Skeletal muscle tissue (tissue), 4 donors: ENCODE results near the gene TTC27. TPM values are rescaled to one million over a fixed set of nuclear protein-coding genes. Genes with fewer than 3 reads are reported as not detected.

ENCODE experiments used
- H3K27ac ChIP-seq: one replicate; pipeline ENCODE4 v1.7.0; 2013; ENCODE audit warnings: mild to moderate bottlenecking, low read depth, low read length, inconsistent platforms
- H3K27me3 ChIP-seq, 3 donors: one replicate each; pipeline ENCODE4 v1.7.0; 2013; ENCODE audit warnings: low read length in 3 of 3; ENCODE audit not compliant: control insufficient read depth in 3 of 3, insufficient read depth in 3 of 3
- H3K36me3 ChIP-seq, 3 donors: one replicate each; pipeline ENCODE4 v1.7.0; 2013; ENCODE audit warnings: low read length in 3 of 3; ENCODE audit not compliant: control insufficient read depth in 3 of 3, insufficient read depth in 3 of 3
- H3K4me1 ChIP-seq, 3 donors: one replicate each; pipeline ENCODE4 v1.7.0; 2013; ENCODE audit warnings: low read length in 3 of 3, mild to moderate bottlenecking in 3 of 3; ENCODE audit not compliant: control insufficient read depth in 3 of 3, insufficient read depth in 3 of 3
- H3K4me3 ChIP-seq, 3 donors: one replicate each; pipeline ENCODE4 v1.7.0; 2013; ENCODE audit warnings: low read length in 3 of 3
- H3K9ac ChIP-seq, 3 donors: one replicate each; pipeline ENCODE4 v1.7.0; 2013; ENCODE audit warnings: low read length in 3 of 3, mild to moderate bottlenecking in 3 of 3, moderate library complexity in 2 of 3, low read depth in 1 of 3
- H3K9me3 ChIP-seq, 3 donors: one replicate each; pipeline ENCODE4 v1.7.0; 2013; ENCODE audit warnings: low read length in 3 of 3; ENCODE audit not compliant: control insufficient read depth in 3 of 3
- total RNA-seq: library from RNA; depleted of rRNA; stranded (reverse); fragments of >200 nt; gene quantifications from one replicate; pipeline ENCODE4 v1.2.3, GENCODE V29; 2014
- donor health status: Osteomylitis.

Gene TTC27
- total RNA-seq, 1 donor from 2014 or later, result 23.5 TPM

- peaks cover 8 to 11% (median 11%) of the 10 kb centered on the region in 3 donors for H3K4me1 ChIP-seq
- H3K27me3 ChIP-seq, result no peaks in the 10 kb centered on the region
- H3K36me3 ChIP-seq, result no peaks in the 10 kb centered on the region
- no peaks in the 10 kb centered on the region for H3K9me3 ChIP-seq
- no peak overlapping the region for H3K27ac ChIP-seq
- no peak overlapping the region for H3K4me3 ChIP-seq
- H3K9ac ChIP-seq, result no peak overlapping the region
These were observed 159.4 kb downstream of the TTC27 start for GRCh38 chr2:32787207-32787606.

- Histone ChIP-seq H3K9ac (no peak overlapping the region), H3K27me3 (no peaks in the 10 kb centered on the region), H3K4me1 (peaks cover 7 to 9% (median 8%) of the 10 kb centered on the region in 3 donors), H3K4me3 (no peak overlapping the region), H3K9me3 (no peaks in the 10 kb centered on the region), H3K27ac (no peak overlapping the region), H3K36me3 (no peaks in the 10 kb centered on the region)
These were observed 160.3 kb downstream of the TTC27 start for GRCh38 chr2:32788114-32788513.

DNA sequence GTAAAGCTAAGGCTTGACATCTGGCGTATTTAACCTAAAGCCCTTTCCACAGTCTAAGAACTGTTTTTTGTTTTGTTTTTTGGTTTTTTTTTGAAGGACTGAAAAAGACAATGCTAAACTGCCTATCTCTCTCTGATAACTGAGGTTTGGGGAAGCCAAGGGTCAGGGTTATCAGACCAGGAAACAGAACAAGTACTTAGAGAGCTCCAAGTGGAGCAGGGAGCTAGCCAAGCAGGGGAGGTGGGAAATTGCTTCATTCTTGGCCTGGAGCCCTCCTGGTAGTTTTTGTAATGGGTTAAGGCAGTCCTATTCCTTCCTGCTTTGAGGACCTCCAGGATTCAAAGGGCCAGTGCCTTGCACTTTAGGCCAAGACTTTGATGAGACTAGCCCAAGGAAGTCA lies 164.6 kb downstream of the TTC27 start:
- H3K27me3 ChIP-seq, result no peaks in the 10 kb centered on the region
- peaks cover 0 to 6% (median 3%) of the 10 kb centered on the region in 3 donors for H3K4me1 ChIP-seq
- H3K36me3 ChIP-seq, result no peaks in the 10 kb centered on the region
- H3K27ac ChIP-seq, result no peak overlapping the region
- H3K9ac ChIP-seq, result no peak overlapping the region
- H3K4me3 ChIP-seq, result no peak overlapping the region
- H3K9me3 ChIP-seq, result no peaks in the 10 kb centered on the region

DNA sequence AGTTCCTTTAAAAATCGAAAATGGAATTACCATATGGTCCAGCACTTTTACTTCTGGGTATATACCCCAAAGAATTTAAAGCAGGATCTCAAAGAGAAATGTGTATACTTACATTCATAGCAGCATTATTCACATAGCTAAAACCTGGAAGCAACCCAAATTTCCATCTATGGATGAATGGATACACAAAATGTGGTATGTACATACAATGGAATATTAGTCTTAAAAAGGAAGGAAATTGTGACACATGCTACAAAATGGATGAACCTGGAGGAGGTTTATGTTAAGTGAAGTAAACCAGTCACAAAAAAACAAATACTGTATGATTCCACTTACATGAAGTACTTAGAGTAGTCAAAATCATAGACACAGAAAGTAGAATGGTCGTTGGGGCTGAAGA lies 171.0 kb downstream of the TTC27 start:
- Histone ChIP-seq H3K4me1 (no peaks in the 10 kb centered on the region), H3K4me3 (no peak overlapping the region), H3K9ac (no peak overlapping the region), H3K27me3 (no peaks in the 10 kb centered on the region), H3K9me3 (no peaks in the 10 kb centered on the region), H3K27ac (no peak overlapping the region), H3K36me3 (no peaks in the 10 kb centered on the region)

- H3K36me3 ChIP-seq, result no peaks in the 10 kb centered on the region
- H3K9ac ChIP-seq, result no peak overlapping the region
- no peaks in the 10 kb centered on the region for H3K27me3 ChIP-seq
These were observed 173.9 kb downstream of the TTC27 start for GRCh38 chr2:32801741-32802140.

GRCh38 chr2:32802877-32803276 lies 175.0 kb downstream of the TTC27 start:
- no peaks in the 10 kb centered on the region for H3K9me3 ChIP-seq
- no peaks in the 10 kb centered on the region for H3K27me3 ChIP-seq
- H3K36me3 ChIP-seq, result no peaks in the 10 kb centered on the region
- H3K9ac ChIP-seq, result no peak overlapping the region
- no peaks in the 10 kb centered on the region for H3K4me1 ChIP-seq
- no peak overlapping the region for H3K27ac ChIP-seq
- H3K4me3 ChIP-seq, result no peak overlapping the region

More at GRCh38 chr2:32801741-32802140, 173.9 kb downstream of the TTC27 start:
- H3K9me3 ChIP-seq, result no peaks in the 10 kb centered on the region
- H3K4me3 ChIP-seq, result no peak overlapping the region
- H3K27ac ChIP-seq, result no peak overlapping the region
- H3K4me1 ChIP-seq, result no peaks in the 10 kb centered on the region

DNA sequence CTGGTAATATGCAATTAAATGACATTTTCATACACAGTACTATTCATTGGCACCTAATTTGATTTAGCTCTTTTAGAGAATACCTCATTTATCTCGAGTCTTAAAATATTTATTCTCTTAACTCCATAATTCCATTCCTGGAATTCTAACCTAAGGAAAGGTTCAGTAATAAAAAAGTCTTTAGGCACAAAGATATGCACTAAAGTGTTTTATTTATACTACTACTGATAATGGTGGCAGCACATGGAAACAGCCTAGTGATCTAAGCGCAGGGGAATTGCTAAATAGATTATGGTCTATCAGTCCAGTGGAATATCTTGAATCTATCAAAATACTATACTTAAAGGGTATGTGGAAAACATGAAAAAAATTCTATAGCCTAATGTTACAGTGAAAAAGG lies 176.4 kb downstream of the TTC27 start:
- Histone ChIP-seq H3K9me3 (no peaks in the 10 kb centered on the region), H3K27ac (no peak overlapping the region), H3K36me3 (no peaks in the 10 kb centered on the region), H3K4me1 (no peaks in the 10 kb centered on the region), H3K9ac (no peak overlapping the region), H3K27me3 (no peaks in the 10 kb centered on the region), H3K4me3 (no peak overlapping the region)

GRCh38 chr2:32805104-32806095 lies 177.6 kb downstream of the TTC27 start:
- Histone ChIP-seq H3K9me3 (no peaks in the 10 kb centered on the region), H3K4me1 (no peaks in the 10 kb centered on the region), H3K27ac (no peak overlapping the region), H3K36me3 (no peaks in the 10 kb centered on the region), H3K9ac (no peak overlapping the region), H3K27me3 (no peaks in the 10 kb centered on the region), H3K4me3 (no peak overlapping the region)

GRCh38 chr2:32806857-32807256 lies 179.0 kb downstream of the TTC27 start:
- no peaks in the 10 kb centered on the region for H3K36me3 ChIP-seq
- H3K9ac ChIP-seq, result no peak overlapping the region
- H3K9me3 ChIP-seq, result no peaks in the 10 kb centered on the region
- no peak overlapping the region for H3K4me3 ChIP-seq
- H3K4me1 ChIP-seq, result no peaks in the 10 kb centered on the region
- no peaks in the 10 kb centered on the region for H3K27me3 ChIP-seq
- no peak overlapping the region for H3K27ac ChIP-seq

- Histone ChIP-seq H3K9me3 (no peaks in the 10 kb centered on the region), H3K4me3 (no peak overlapping the region), H3K27ac (no peak overlapping the region), H3K27me3 (no peaks in the 10 kb centered on the region), H3K36me3 (peaks cover 0 to 2% (median 0%) of the 10 kb centered on the region in 3 donors), H3K9ac (no peak overlapping the region), H3K4me1 (no peaks in the 10 kb centered on the region)
These were observed 179.8 kb downstream of the TTC27 start for GRCh38 chr2:32807662-32808061.
